Activated T-helper 1 cell treated with anti-CD3 and anti-CD28 coated beads, Interleukin-2, amount 50 U/mL, for 16 hours (primary cell): ENCODE measurements around the gene SFI1.
"Not testable (repeated sequence)": the region's sequence is repeated elsewhere in the genome, so short reads cannot be mapped to it uniquely, and the experiment has no call there.

Source experiments
- DNase-seq, 2 donors: peaks; one replicate each; pipeline ENCODE4 v3.0.0-alpha.2; 2020; ENCODE audit warnings: low read depth in 1 of 2, low spot score in 1 of 2

Gene SFI1

DNA sequence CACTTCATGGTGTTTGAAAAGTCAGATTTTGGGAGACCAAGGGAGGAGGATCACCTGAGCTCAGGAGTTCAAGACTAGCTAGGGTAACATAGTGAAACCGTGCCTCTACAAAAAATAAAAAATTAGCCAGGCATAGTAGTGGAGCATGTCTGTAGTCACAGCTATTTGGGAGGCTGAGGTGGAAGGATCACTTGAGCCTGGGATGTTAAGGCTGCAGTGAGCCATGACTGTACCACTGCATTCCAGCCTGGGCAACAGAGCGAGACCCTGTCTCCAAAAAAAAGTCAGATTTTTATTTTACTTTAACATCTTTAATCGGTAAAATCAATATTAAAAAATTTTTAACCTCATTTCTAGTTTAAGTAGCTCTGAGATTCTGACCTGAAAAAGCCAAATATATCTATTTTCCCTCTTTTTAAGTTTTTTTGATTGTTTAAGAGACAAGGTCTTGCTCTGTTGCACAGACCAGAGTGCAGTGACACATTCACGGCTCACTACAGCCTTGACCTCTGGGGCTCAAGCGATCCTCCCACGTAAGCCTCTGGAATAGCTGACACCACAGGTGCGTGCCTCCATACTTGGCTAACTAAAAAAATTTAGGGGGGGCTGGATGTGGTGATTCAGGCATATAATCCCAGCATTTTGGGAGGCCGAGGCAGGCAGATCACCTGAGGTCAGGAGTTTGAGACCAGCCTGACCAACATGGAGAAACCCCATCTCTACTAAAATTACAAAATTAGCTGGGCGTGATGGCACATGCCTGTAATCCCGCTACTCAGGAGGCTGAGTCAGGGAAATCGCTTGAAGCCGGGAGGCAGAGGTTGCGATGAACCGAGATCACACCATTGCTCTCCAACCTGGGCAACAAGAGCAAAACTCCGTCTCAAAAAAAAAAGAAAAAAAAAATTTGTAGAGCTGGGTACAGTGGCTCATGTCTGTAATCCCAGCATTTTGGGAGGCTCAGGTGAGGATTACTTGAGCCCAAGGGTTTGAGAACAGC, 48.4 kb downstream of the SFI1 start:
- DNase-seq: no peak

- no peak for DNase-seq
These were observed 54.6 kb downstream of the SFI1 start for GRCh38 chr22:31550871-31551370.

DNA sequence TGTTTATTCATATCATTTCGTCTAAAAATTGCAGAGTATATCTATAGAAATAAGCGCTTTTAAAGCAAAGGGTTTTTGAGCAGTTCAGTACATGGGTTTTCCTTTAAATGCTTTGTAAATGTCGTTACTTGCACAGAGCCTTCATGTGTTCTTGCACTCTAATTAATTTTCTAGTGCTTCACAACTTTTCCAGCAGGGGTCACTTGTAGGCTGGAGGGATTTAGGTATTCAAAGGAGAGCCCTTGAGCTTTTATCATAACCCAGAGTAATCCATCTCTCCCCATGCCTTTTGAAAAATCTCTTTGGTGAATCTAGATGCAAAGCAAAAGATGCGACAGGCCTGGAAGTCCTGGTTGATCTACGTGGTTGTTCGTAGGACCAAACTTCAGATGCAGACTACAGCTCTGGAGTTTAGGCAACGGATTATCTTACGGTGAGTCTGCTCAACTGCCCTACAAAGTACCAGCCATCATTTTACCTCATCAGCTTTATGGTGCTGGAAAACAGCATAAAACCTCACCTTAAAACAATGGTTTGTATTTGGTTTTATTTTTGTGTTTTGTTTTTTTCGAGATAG, 60.4 kb downstream of the SFI1 start:
- no peak for DNase-seq

DNA sequence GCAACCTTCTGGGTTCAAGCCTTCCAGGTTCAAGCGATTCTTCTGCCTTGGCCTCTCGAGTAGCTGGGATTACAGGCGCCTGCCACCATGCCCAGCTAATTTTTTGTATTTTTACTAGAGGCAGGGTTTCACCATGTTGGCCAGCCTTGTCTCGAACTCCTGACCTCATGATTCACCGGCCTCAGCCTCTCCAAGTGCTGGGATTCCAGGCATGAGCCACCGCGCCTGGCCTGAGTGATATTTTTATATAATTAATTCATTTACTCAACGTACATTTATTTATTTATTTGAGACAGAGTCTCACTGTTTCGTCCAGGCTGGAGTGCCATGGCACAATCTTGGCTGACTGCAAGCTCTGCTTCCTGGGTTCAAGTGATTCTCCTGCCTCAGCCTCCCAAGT, 62.2 kb downstream of the SFI1 start:
- not testable (repeated sequence) for DNase-seq

DNA sequence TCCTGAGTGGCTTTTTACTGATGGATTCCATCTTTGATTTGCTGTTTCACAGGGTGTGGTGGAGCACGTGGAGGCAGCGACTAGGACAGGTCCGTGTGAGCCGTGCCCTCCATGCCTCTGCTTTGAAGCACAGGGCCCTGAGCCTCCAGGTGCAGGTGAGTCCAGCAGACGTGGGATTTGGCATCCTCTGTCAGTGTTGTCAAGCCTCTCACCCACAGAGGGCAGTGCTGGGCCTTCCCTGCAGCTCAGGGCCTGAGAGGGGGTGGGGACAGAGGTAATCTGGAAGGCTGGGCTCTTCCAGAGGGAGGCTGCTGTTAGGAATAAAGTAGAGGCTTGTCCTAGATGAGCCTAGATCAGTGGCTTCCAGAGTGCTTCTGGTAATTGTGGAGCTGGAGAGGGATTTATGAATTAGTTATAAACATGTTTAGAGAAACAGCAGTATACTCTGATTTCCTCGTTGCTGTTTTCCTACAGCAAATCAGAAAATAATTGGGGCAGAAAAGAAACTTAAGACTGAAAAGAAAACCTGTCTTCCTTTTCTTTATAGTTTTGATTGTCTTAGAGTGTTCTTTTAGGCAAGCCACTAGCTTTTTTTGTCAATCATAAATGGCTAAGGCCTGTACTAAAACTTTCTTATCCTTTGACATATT, 65.0 kb downstream of the SFI1 start:
- peak in 1 of 2 donors; percentile 32 for DNase-seq

- no peak for DNase-seq
These were observed 65.6 kb downstream of the SFI1 start for GRCh38 chr22:31561970-31562369.

- DNase-seq: no peak
These were observed 70.1 kb downstream of the SFI1 start for GRCh38 chr22:31566484-31566883.

GRCh38 chr22:31567196-31567595, 70.9 kb downstream of the SFI1 start:
- no peak for DNase-seq

- no peak for DNase-seq
These were observed 71.4 kb downstream of the SFI1 start for GRCh38 chr22:31567702-31568101.

DNA sequence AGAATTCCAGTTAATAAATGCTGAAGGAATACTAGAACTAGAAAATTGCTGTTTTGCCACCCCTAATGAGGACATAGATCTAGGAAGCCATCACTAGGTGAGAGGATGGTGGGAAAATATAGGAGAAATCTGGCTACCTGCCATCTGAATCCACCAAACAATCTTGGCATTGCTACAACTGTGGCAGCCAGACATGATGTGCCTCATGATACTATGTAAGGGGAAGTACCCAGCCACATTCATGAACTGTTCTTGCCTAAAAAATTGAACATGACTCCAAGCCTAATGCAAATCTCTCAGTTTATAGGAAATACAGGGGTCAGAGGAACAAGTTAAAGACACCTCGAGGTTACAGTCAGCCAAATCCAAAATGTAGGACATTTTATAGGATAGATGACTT, 72.8 kb downstream of the SFI1 start:
- no peak for DNase-seq

- no peak for DNase-seq
These were observed 76.6 kb downstream of the SFI1 start for GRCh38 chr22:31572939-31573338.

GRCh38 chr22:31574055-31574670, 77.8 kb downstream of the SFI1 start:
- no peak for DNase-seq

- no peak for DNase-seq
These were observed 78.9 kb downstream of the SFI1 start for GRCh38 chr22:31575190-31575589.

DNA sequence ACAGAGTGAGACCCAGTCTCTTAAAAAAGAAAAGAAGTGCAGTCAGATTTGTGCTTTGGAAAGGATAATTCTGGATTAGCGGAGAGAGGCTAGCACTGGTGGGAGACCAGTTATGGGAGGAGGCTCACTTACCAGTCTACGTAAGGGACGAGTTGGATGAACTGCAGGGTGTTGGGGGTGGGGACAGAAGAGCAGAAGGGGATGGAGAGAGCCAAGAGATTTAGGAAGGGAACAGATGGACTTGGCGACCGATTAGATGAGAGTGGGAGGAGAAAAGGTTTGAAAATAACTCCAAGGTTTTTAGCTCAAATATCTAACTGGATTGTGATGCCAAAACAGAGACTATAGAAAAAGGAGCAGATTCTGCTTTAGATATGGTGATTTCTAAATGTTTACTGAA, 81.4 kb downstream of the SFI1 start:
- DNase-seq: no peak

DNA sequence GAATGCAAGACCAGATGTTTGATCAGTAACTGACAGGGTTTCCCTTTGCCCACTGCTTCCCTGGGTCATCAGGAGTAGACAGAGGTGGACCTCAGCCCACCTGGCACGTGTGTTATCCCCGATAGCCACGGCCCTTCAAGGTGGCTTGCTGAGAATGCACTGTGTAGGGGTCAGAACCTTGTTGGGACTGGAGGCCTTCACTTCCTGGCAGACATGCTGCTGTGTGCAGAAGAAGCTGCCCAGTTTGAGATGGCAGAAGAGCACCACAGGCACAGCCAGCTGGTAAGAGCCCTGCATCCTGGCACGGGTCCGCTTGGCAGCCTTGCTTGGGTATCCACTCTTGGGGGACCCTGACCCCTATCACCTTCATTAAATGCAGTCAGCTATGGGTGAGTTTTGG, 81.8 kb downstream of the SFI1 start:
- DNase-seq: no peak

- DNase-seq: no peak
These were observed 83.5 kb downstream of the SFI1 start for GRCh38 chr22:31579835-31580242.

DNA sequence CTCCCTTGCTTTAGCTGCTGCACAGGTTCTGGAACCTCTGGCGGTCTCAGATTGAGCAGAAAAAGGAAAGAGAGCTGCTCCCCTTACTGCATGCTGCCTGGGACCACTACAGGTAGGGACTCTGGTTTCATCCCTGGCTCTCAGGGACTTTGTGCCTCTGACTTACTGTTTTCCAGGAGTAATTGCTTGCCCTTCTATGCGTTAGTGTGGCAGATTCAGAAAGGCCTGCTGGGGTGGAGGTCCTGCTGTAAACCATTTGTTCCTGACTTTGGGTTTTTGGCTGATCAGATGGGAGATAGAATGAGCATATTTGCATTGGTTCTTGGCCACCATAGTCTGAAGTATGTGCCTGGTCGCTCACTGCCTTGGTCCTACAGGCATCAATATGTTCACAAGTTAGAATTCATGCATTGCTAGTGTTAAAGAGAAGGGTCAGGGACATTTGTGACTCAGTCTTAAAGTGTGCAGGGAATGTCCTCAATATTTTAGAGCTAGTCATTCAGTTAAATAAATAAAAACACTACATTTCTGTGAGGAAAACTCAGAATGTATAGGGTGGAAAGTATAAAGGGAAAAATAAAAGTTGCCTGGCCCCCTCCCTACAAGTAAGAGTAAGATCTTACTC, 87.6 kb downstream of the SFI1 start:
- no peak for DNase-seq

DNA sequence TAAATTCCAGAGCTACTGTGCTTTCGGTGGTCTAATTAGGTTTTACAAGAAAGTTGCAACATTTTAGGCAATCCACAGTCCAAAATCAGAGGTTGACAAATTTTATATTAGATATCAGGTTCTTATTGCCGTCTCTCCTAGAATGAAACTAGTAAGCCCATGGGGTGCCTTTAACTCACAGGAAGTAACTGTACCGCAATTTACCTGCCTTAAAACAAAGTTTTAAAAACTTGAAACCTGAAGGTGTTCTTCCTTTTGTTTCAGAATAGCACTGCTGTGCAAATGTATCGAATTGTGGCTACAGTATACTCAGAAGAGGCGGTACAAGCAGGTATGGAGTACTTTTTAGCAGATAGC, 88.4 kb downstream of the SFI1 start:
- DNase-seq: no peak

GRCh38 chr22:31585161-31585859, 89.0 kb downstream of the SFI1 start:
- no peak for DNase-seq

DNA sequence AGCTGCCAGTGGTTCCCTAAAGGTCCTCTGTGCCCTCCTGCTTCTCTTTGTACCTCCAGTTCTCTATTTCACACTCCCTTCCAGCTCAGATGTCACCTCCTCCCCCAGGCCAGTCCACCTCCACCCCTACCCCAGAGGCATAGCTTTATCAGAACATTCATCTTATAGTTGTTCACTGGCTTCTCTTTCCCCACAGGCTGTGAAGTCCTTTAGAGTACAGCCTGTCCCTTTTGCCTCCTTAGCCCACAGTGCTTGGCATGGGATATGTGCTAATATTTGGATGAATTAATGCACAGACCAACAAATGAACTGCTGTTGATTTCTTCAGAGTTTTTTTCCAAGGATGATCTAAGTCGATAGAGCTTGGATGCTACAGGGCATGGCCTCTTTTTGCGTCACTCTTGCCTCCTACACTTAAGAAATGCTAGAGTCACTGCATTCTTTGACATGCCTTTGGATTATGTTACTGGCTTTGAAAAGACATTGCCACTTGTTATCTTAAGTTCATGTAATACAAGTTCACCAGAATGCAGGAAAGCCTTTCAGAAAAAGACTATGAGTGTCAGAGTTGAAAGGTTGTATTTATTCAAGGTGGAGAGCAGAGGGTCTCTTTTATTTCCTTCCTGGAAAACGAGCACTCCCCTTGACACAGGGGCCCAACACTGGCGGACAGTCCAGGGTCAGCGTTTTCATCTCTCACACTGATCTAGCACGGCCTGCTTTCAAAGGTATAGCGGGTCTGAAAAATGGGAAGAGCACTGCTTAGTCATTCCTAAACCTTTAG, 90.0 kb downstream of the SFI1 start:
- no peak for DNase-seq
